ENCODE results near the gene SMIM34.
"Not testable (repeated sequence)": the region's sequence is repeated elsewhere in the genome, so short reads cannot be mapped to it uniquely, and the experiment has no call there.

DNA sequence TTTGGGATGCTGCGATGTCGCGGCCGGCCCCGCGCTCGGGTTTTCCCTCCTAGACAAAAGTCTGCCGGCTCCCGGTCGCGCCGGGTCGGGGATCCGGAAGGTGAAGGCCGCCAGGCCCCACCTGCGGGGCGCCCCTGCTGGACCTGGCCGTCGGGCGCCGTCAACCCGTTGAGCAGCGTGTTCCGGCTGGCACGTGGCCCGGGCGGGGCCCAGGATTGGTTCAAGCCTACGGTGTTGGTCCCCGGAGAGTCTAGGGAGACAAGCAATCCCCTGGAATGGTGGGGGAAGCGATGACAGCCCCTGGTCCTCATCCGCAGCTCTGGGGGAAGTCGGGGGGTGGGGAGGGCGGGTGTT, 48.2 kb downstream of the SMIM34 start:
- TF ChIP-seq, protein P1, sequence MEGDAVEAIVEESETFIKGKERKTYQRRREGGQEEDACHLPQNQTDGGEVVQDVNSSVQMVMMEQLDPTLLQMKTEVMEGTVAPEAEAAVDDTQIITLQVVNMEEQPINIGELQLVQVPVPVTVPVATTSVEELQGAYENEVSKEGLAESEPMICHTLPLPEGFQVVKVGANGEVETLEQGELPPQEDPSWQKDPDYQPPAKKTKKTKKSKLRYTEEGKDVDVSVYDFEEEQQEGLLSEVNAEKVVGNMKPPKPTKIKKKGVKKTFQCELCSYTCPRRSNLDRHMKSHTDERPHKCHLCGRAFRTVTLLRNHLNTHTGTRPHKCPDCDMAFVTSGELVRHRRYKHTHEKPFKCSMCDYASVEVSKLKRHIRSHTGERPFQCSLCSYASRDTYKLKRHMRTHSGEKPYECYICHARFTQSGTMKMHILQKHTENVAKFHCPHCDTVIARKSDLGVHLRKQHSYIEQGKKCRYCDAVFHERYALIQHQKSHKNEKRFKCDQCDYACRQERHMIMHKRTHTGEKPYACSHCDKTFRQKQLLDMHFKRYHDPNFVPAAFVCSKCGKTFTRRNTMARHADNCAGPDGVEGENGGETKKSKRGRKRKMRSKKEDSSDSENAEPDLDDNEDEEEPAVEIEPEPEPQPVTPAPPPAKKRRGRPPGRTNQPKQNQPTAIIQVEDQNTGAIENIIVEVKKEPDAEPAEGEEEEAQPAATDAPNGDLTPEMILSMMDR (IDR thresholded peaks at IDR 0.05): not testable (repeated sequence)
- not testable (repeated sequence) for TF ChIP-seq POLR2A, POLR2AphosphoS5 (IDR thresholded peaks at IDR 0.05)

All from stomach (tissue), 4 donors.